ENCODE measurements around the gene C1QTNF8. TPM values are rescaled to one million over a fixed set of nuclear protein-coding genes. Genes with fewer than 3 reads are reported as not detected.

Gene C1QTNF8
- total RNA-seq, 1 donor from 2014 or later: not detected

- TF ChIP-seq CTCF (conservative IDR thresholded peaks at IDR 0.05): no peak
- peaks cover 9% of the 10 kb centered on the region for H3K9me3 Mint-ChIP-seq
- no peaks in the 10 kb centered on the region for H3K4me1 Mint-ChIP-seq (ENCODE audit: unreplicated experiment)
- H3K36me3 Mint-ChIP-seq: no peaks in the 10 kb centered on the region
- DNase-seq (ENCODE audit: extremely low spot score, unreplicated experiment): no peak
- no peak overlapping the region for H3K4me3 Mint-ChIP-seq
- no peak overlapping the region for H3K27ac Mint-ChIP-seq
- peaks cover 9% of the 10 kb centered on the region for H3K27me3 Mint-ChIP-seq
Measured at GRCh38 chr16:1082952-1083675, 12.9 kb downstream of the C1QTNF8 start.

- Mint-ChIP-seq H3K36me3 (no peaks in the 10 kb centered on the region), H3K4me3 (no peak overlapping the region), H3K27me3 (peaks cover 8% of the 10 kb centered on the region), H3K27ac (no peak overlapping the region), H3K9me3 (peaks cover 9% of the 10 kb centered on the region), H3K4me1 (ENCODE audit: unreplicated experiment) (no peaks in the 10 kb centered on the region)
- DNase-seq (ENCODE audit: extremely low spot score, unreplicated experiment): no peak
- TF ChIP-seq CTCF (conservative IDR thresholded peaks at IDR 0.05): no peak
Measured at GRCh38 chr16:1082266-1082951, 13.6 kb downstream of the C1QTNF8 start.

DNA sequence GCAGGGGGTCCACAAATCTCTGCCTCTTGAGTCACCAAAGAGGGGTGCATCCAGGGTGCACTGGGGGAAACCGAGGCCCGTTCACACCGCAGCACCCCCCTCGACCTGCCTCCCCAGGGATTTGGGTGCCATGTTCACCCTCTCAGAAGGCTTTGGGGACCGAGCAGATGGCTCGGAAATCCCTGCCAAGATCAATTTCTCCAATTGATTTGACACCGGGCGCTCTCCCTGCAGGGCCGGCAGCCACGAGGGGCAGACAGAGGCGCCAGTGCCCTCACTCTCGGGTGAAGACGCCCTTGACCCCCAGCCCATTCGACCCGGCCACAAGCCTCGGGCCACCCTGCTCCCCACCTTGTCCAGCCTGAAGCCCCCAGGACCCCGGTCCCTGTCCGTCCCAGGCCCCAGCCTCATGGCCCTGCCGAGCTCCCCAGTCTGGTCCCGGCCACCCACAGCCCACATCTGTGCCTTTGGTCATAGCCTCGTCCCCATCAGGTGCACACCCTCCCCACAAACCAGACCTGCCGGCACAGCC is 14.2 kb downstream of the C1QTNF8 start:
- Mint-ChIP-seq H3K36me3 (no peaks in the 10 kb centered on the region), H3K9me3 (peaks cover 9% of the 10 kb centered on the region), H3K27me3 (peaks cover 11% of the 10 kb centered on the region), H3K27ac (no peak overlapping the region), H3K4me3 (no peak overlapping the region), H3K4me1 (ENCODE audit: unreplicated experiment) (peaks cover 2% of the 10 kb centered on the region)
- no peak for DNase-seq (ENCODE audit: extremely low spot score, unreplicated experiment)
- TF ChIP-seq CTCF (conservative IDR thresholded peaks at IDR 0.05): no peak

DNA sequence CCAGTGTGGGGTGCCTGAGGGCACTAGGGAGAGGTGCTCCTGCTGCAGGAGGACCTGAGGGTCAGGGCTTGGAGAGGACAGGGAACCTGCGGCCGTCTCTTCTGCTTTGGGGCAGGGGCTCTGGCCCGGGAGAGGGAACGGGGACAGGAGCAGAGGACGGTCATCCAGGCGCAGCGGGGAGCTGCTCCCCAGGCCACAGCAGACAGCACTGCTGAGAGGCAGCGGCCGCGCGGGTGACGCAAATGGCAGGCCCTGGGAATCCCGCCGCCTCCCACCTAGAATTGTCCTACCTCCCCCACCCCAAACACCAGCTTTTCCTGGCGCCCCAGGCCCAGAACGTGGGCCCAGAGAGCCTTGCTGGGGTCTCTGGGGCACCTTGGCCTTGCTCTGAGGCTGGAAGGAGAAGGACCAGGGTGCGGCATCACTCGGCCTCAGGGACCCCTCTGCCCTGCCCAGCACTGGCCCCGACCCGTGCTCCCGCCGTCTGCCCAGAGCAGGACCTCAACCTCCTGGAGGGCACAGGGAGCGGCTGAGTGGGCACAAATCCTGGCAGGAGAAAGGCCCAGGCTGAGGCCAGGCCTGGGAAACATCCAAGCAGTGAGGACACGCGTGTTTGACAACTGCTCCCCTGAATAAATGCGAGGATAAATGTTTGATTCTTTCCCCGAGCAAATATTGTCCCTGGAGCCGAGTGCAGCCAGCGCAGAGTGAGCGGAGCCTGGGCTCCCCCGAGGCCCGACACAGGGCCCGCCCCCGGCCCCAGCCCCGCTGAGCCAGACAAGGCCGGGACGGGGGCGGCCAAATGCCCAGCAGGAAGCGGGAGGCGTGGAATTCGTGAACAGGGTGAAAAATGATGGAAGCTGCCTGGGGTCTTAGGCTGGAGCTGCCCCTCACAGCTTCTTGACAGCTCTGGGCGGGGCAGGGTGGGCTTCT is 15.0 kb downstream of the C1QTNF8 start:
- H3K9me3 Mint-ChIP-seq: peaks cover 9% of the 10 kb centered on the region
- peaks cover 18% of the 10 kb centered on the region for H3K27me3 Mint-ChIP-seq
- peaks cover 8% of the 10 kb centered on the region for H3K4me1 Mint-ChIP-seq (ENCODE audit: unreplicated experiment)
- no peak for TF ChIP-seq CTCF (conservative IDR thresholded peaks at IDR 0.05)
- no peak overlapping the region for H3K27ac Mint-ChIP-seq
- no peaks in the 10 kb centered on the region for H3K36me3 Mint-ChIP-seq
- H3K4me3 Mint-ChIP-seq: no peak overlapping the region
- DNase-seq (ENCODE audit: extremely low spot score, unreplicated experiment): no peak

GRCh38 chr16:1079786-1080525 is 16.1 kb downstream of the C1QTNF8 start:
- peaks cover 15% of the 10 kb centered on the region for H3K27me3 Mint-ChIP-seq
- H3K36me3 Mint-ChIP-seq: no peaks in the 10 kb centered on the region
- DNase-seq (ENCODE audit: extremely low spot score, unreplicated experiment): no peak
- TF ChIP-seq CTCF (conservative IDR thresholded peaks at IDR 0.05): no peak
- H3K9me3 Mint-ChIP-seq: peaks cover under 1% of the 10 kb centered on the region
- H3K27ac Mint-ChIP-seq: no peak overlapping the region
- peaks cover 8% of the 10 kb centered on the region for H3K4me1 Mint-ChIP-seq (ENCODE audit: unreplicated experiment)
- no peak overlapping the region for H3K4me3 Mint-ChIP-seq
